HG02981 (cell line): ENCODE measurements around the gene C22orf23.
A peak's percentile ranks its signal among the peaks of the same experiment; 100 is the strongest.
"Not testable (repeated sequence)": the region's sequence is repeated elsewhere in the genome, so short reads cannot be mapped to it uniquely, and the experiment has no call there.

ENCODE experiments used
- ATAC-seq: cut with Tn5 transposase; IDR thresholded peaks from one replicate; pipeline ENCODE4 v1.9.1; 2021; ENCODE audit warnings: mild to moderate bottlenecking, moderate library complexity; ENCODE audit not compliant: unreplicated experiment

The C22orf23 gene

GRCh38 chr22:37957232-37957631, 3.8 kb upstream of the C22orf23 start:
- no peak for ATAC-seq

- ATAC-seq: not testable (repeated sequence)
These were observed 2.5 kb upstream of the C22orf23 start for GRCh38 chr22:37955825-37956397.

- no peak for ATAC-seq
These were observed 1.3 kb upstream of the C22orf23 start for GRCh38 chr22:37954686-37955085.

- ATAC-seq: no peak
These were observed 352 bp downstream of the C22orf23 start for GRCh38 chr22:37953062-37953436.

GRCh38 chr22:37952629-37953028, 772 bp downstream of the C22orf23 start:
- not testable (repeated sequence) for ATAC-seq

GRCh38 chr22:37951305-37951704, 2.1 kb downstream of the C22orf23 start:
- no peak for ATAC-seq

- not testable (repeated sequence) for ATAC-seq
These were observed 6.1 kb downstream of the C22orf23 start for GRCh38 chr22:37947142-37947795.

GRCh38 chr22:37944423-37944822, 9.0 kb downstream of the C22orf23 start:
- not testable (repeated sequence) for ATAC-seq

- no peak for ATAC-seq
These were observed 9.6 kb downstream of the C22orf23 start for GRCh38 chr22:37943825-37944198.

GRCh38 chr22:37943136-37943824, 10.1 kb downstream of the C22orf23 start:
- ATAC-seq: no peak

- ATAC-seq: no peak
These were observed 11.3 kb downstream of the C22orf23 start for GRCh38 chr22:37942133-37942532.

- no peak for ATAC-seq
These were observed 12.6 kb downstream of the C22orf23 start for GRCh38 chr22:37940698-37941376.

- ATAC-seq: peak; percentile 90
These were observed 19.6 kb downstream of the C22orf23 start for GRCh38 chr22:37933711-37934376.

- no peak for ATAC-seq
These were observed 20.4 kb downstream of the C22orf23 start for GRCh38 chr22:37932821-37933578.

GRCh38 chr22:37932401-37932800, 21.0 kb downstream of the C22orf23 start:
- ATAC-seq: no peak

GRCh38 chr22:37931893-37932389, 21.5 kb downstream of the C22orf23 start:
- ATAC-seq: no peak

GRCh38 chr22:37930952-37931440, 22.4 kb downstream of the C22orf23 start:
- no peak for ATAC-seq

GRCh38 chr22:37930270-37930951, 23.0 kb downstream of the C22orf23 start:
- ATAC-seq: no peak

- no peak for ATAC-seq
These were observed 24.0 kb downstream of the C22orf23 start for GRCh38 chr22:37929390-37929789.

- no peak for ATAC-seq
These were observed 25.8 kb downstream of the C22orf23 start for GRCh38 chr22:37927637-37927936.
